Left renal pelvis (tissue), 4 donors: Measurements from ENCODE around the gene LRRC59. TPM values are rescaled to one million over a fixed set of nuclear protein-coding genes. Genes with fewer than 3 reads are reported as not detected.
"Not testable (repeated sequence)": the region's sequence is repeated elsewhere in the genome, so short reads cannot be mapped to it uniquely, and the experiment has no call there.

Experiments used
- DNase-seq, 4 donors: peaks; one replicate each; pipeline ENCODE4 v3.0.0-alpha.2; 2013; ENCODE audit warnings: low read depth in 4 of 4, low spot score in 3 of 4
- polyA plus RNA-seq, 4 donors: library from polyadenylated mRNA; unstranded; fragments of 120-200 nt; gene quantifications; one replicate each; pipeline ENCODE4 v1.2.1, GENCODE V29; 2013; ENCODE audit not compliant: insufficient read length in 4 of 4

LRRC59 gene
- polyA plus RNA-seq, 4 donors, result 56.8 to 66.3 (median 64.4) TPM

GRCh38 chr17:50348522-50349242 lies 48.6 kb downstream of the LRRC59 start:
- DNase-seq, result no peak

GRCh38 chr17:50347894-50348291 lies 49.4 kb downstream of the LRRC59 start:
- no peak for DNase-seq

DNA sequence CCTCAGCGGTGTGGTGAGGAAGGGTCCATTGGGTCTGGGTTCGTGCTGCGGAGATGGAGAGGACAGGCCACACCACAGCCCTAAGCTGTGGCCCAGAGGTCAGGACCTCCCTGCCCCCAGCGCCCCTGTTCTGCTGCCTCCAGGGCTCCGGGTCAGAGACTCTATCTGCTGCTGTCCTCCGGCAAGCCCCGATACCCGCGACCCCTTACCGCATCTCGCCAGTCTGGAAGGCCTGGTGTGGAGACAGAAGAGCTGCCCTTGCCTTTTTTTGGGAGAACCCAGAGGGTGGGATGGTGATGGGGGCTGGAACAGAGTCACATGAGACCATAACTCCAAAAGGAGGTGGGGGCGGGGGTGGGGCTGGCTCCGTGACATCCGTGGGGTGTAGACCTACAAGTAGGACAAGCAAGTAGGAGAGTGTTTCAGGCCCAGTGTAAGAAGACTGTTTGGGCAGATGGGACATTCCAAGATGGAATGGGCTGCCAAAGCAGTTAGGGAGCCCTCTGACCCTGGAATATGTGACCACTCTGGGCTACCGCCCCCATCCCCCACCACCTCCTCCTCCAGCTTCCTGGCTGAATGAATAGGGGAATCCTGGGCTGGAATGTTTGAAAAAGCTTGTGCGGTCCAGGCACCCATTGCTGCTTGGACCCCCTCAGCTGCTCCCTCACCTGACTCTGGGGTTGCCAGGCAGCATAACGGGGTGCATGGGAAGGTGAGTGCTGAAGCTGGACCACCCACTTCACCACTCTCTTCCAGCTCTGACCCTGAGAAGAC lies 50.0 kb downstream of the LRRC59 start:
- no peak for DNase-seq

DNA sequence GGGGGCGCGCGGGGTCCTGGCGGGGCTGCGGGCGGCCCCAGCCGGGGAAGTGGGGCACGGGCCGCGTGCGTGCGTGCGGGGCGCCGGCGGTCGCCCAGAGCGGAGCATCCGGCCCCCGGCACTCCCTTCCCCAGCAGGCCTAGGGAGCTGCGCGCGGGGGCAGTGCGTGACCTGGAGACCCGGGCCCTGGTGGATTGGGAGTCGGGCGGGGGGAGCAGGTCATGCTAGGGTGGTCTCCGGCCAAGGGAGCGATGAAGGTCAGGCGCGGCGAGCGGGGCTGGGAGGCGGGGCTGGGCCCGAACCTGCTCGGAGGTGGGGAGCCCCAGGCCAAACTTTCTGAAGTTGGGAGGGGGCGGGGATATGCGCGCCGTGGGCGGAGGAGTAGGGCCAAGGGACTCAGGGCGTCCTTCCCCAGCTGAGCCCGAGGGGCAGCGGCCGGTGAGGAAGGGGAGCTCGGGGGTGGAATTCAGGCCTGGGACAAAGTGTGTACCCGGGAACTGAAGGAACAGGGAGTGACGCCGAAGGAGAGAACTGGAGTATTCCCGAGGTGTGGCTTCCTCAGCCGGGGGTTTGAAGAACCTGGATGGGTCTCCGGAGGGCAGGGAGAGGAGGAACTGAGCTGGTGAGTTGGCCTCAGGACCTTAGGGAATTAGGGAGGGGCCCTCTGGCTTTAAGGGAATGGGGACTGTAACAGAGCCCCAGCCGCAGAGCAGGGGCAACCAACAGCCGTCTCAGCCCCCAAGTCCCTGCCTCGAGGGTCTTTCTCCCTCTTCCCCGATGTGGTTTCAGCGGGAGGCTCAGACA lies 50.8 kb downstream of the LRRC59 start:
- DNase-seq, result no peak

GRCh38 chr17:50345432-50346312 lies 51.7 kb downstream of the LRRC59 start, which contains the start of gene XYLT2:
TSS of gene XYLT2 (plus strand) at chr17:50346126. CDS start at chr17:50346141, 15 bp downstream.
- DNase-seq, result peak in 3 of 4 donors; percentile 75 to 81 (median 81)

GRCh38 chr17:50344731-50345365 lies 52.5 kb downstream of the LRRC59 start:
- DNase-seq, result no peak

DNA sequence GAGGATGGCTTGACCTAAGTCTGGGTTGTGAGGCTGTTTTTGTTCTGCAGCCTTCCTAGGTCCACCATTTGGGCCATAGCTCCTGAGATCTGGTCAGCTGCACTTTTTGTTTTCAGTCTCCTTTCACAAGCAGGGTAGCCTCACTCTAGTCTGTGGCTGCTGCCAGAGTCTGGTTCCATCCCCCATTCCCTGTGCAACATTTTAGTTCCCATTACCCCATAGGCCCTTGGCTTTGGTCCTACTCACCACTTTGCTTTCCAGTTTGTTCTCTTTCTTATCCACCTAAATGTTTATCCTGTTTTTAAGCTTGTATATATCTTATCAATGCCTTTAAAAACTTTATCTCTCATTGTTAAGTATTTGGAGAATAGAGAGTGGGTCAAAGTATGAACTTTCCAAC lies 57.9 kb downstream of the LRRC59 start:
- no peak for DNase-seq

DNA sequence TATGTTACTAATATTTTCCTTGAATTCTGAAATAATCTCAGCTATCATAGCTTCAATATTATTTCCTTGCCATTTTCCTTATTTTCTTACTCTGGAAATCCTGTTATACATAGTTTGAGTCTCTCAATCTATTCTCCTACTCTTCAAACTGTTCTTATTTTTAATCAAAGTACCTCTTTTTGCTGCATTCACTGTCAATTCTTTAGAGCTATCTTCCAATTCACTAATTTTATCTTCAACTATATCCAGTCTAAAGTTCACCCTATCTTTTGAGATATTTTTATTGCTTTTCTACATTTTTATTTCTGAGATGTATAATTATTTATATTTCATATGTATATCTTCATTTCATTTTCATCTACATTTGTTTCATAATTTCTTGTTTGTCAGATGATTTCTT lies 58.7 kb downstream of the LRRC59 start:
- DNase-seq, result no peak

- DNase-seq, result no peak
Measured at GRCh38 chr17:50337956-50338355, 59.4 kb downstream of the LRRC59 start.

DNA sequence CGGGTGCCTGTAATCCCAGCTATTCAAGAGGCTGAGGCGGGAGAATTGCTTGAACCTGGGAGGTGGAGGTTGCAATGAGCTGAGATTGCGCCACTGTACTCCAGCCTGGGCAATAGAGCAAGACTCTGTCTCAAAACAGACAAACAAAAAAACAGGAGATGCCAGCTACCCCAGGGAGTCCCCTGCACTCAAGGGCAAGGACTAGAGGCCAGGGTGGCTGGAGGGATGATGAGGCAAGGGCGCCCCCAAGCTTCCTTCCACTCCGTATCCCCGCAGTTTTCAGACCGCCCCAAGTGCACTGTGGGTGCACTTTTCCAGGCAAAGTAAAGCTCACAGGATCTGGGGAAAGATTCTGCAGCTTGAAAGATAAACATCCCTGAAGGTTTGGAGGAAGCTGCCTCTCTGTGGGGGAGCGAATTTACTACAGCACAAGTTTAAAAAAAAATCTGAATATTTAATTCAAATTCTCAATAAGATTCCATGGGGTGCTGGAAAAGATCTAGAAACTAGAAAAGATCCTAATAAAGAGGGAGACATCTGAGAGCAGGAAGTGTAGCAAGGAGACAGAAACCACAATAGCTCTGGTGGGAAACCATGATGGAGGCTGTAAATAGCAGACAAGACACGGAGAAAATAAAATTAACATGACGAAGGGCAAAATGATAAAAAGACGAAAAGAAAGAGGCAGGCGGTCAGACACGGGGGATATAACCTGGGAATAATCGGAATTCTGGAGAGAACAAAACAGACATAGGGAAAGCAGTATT lies 63.8 kb downstream of the LRRC59 start:
- DNase-seq, result not testable (repeated sequence)

DNA sequence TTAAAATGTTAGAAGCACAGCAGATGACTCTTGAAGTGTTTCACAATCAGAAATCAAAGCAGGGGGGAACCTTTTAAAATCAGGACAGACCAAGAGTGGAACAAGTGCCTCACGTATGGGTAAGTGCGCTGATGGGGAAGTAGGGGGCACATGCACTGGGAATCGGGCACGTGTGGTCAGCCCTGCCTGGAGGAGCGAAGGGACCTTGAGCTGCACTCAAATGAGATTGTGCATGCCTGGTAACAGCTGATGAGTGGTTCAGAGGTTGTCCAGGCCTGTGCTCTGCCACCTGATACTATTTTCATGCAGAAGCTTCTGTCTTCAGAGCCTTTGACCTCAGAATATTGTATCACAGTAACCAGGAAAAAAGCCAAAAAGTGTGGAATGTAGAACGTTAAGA lies 65.1 kb downstream of the LRRC59 start:
- DNase-seq, result no peak

Other genes starting within 250 kb of the LRRC59 start
- 10 to 100 TPM; 40.5 to 54.9 (median 46.6) TPM for gene PPP1R9B, start 246.8 kb downstream of the LRRC59 start, polyA plus RNA-seq
- gene SGCA, start 231.5 kb downstream of the LRRC59 start, polyA plus RNA-seq, result 1 to 10 TPM in 2 of 4 donors, under 1 TPM in 2; 0.48 to 1.5 (median 0.89) TPM
- gene COL1A1, start 195.9 kb downstream of the LRRC59 start, polyA plus RNA-seq, result 1,000 to 10,000 TPM in 1 of 4 donors, 100 to 1,000 TPM in 3; 462 to 7,291 (median 934) TPM
- 1 to 10 TPM in 3 of 4 donors, under 1 TPM in 1; 0.66 to 2.9 (median 1.9) TPM for gene TMEM92, start 123.1 kb downstream of the LRRC59 start, polyA plus RNA-seq
- 10 to 100 TPM; 18.2 to 24.5 (median 19.1) TPM for gene XYLT2, start 51.4 kb downstream of the LRRC59 start, polyA plus RNA-seq
- 10 to 100 TPM; 59.8 to 76.3 (median 69.4) TPM for gene MRPL27, start 24.3 kb downstream of the LRRC59 start, polyA plus RNA-seq
- 1 to 10 TPM; 7.3 to 9.2 (median 8.0) TPM for gene EME1, start 24.3 kb downstream of the LRRC59 start, polyA plus RNA-seq
- gene ACSF2, start 28.7 kb upstream of the LRRC59 start, polyA plus RNA-seq, result 100 to 1,000 TPM in 1 of 4 donors, 10 to 100 TPM in 3; 37.0 to 108 (median 78.9) TPM
- gene CHAD, start 71.4 kb upstream of the LRRC59 start, polyA plus RNA-seq, result 1 to 10 TPM in 3 of 4 donors, under 1 TPM in 1; 0.66 to 3.2 (median 2.8) TPM
- gene RSAD1, start 81.3 kb upstream of the LRRC59 start, polyA plus RNA-seq, result 10 to 100 TPM; 31.2 to 64.1 (median 47.1) TPM
- gene MYCBPAP, start 110.9 kb upstream of the LRRC59 start, polyA plus RNA-seq, result 1 to 10 TPM; 1.4 to 3.4 (median 2.4) TPM
- 10 to 100 TPM in 2 of 4 donors, 1 to 10 TPM in 2; 1.6 to 16.0 (median 10.0) TPM for gene EPN3, start 135.2 kb upstream of the LRRC59 start, polyA plus RNA-seq
- 10 to 100 TPM; 29.4 to 70.4 (median 50.9) TPM for gene SPATA20, start 149.7 kb upstream of the LRRC59 start, polyA plus RNA-seq
- 10 to 100 TPM in 1 of 4 donors, 1 to 10 TPM in 3; 6.3 to 13.8 (median 7.4) TPM for gene CACNA1G, start 163.2 kb upstream of the LRRC59 start, polyA plus RNA-seq
- 10 to 100 TPM in 2 of 4 donors, 1 to 10 TPM in 1, under 1 TPM in 1; 0.63 to 12.2 (median 7.8) TPM for gene ABCC3, start 237.4 kb upstream of the LRRC59 start, polyA plus RNA-seq